Gastrocnemius medialis (tissue), 4 donors: Measurements from ENCODE around the gene APP.

Source experiments
- POLR2A ChIP-seq, 2 donors: fragments of 450-650 bp; IDR thresholded peaks; one replicate each; pipeline ENCODE4 v1.6.1; 2017; ENCODE audit warnings: antibody characterized with exemption in 2 of 2, mild to moderate bottlenecking in 2 of 2, moderate library complexity in 2 of 2
- TF ChIP-seq, protein P1 (sequence below), 5 experiments: fragments of 450-650 bp in 3 of 5; fragments of 200-600 bp in 2 of 5; sonication (generic) in 2 of 5; IDR thresholded peaks in 4 of 5; conservative IDR thresholded peaks in 1 of 5; 1 replicate in 4 of 5; 2 replicates in 1 of 5; pipeline ENCODE4 v1.5.1; 2016 to 2019; ENCODE audit warnings: antibody characterized with exemption in 5 of 5, mild to moderate bottlenecking in 3 of 5, moderate library complexity in 3 of 5

- TF ChIP-seq, protein P1, sequence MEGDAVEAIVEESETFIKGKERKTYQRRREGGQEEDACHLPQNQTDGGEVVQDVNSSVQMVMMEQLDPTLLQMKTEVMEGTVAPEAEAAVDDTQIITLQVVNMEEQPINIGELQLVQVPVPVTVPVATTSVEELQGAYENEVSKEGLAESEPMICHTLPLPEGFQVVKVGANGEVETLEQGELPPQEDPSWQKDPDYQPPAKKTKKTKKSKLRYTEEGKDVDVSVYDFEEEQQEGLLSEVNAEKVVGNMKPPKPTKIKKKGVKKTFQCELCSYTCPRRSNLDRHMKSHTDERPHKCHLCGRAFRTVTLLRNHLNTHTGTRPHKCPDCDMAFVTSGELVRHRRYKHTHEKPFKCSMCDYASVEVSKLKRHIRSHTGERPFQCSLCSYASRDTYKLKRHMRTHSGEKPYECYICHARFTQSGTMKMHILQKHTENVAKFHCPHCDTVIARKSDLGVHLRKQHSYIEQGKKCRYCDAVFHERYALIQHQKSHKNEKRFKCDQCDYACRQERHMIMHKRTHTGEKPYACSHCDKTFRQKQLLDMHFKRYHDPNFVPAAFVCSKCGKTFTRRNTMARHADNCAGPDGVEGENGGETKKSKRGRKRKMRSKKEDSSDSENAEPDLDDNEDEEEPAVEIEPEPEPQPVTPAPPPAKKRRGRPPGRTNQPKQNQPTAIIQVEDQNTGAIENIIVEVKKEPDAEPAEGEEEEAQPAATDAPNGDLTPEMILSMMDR (IDR thresholded peaks at IDR 0.05 in 4 of 5, conservative IDR thresholded peaks at IDR 0.05 in 1 of 5) = no peak
- TF ChIP-seq POLR2A (IDR thresholded peaks at IDR 0.05) = no peak
Measured at GRCh38 chr21:25903607-25904006, 267.0 kb downstream of the APP start.
